Gastroesophageal sphincter (tissue), 4 donors: ENCODE results near the gene LRIT2. TPM values are rescaled to one million over a fixed set of nuclear protein-coding genes. Genes with fewer than 3 reads are reported as not detected.

Source experiments
- ATAC-seq: fragments of 150-250 bp; one replicate; pipeline ENCODE4 v1.9.1; 2016; ENCODE audit warnings: mild to moderate bottlenecking, moderate library complexity
- H3K27ac ChIP-seq, 4 donors: fragments of 200-600 bp; sonication (generic) in 3 of 4; 1 replicate in 3 of 4; 2 replicates in 1 of 4; pipeline ENCODE4 v1.5.1; 2016 to 2019
- H3K27me3 ChIP-seq: fragments of 200-600 bp; sonication (generic); one replicate; pipeline ENCODE4 v1.5.1; 2019
- H3K36me3 ChIP-seq, 2 donors: fragments of 200-600 bp; sonication (generic); one replicate each; pipeline ENCODE4 v1.5.1; 2019; ENCODE audit warnings: control low read depth in 1 of 2
- H3K4me1 ChIP-seq, 3 donors: fragments of 200-600 bp; sonication (generic); 1 replicate in 2 of 3; 2 replicates in 1 of 3; pipeline ENCODE4 v1.5.1; 2016 to 2019; ENCODE audit warnings: control low read depth in 2 of 3
- H3K4me3 ChIP-seq, 2 donors: fragments of 200-600 bp; sonication (generic); one replicate each; pipeline ENCODE4 v1.5.1; 2019; ENCODE audit warnings: mild to moderate bottlenecking in 1 of 2, moderate library complexity in 1 of 2
- H3K9me3 ChIP-seq, 3 donors: fragments of 200-600 bp; sonication (generic); one replicate each; pipeline ENCODE4 v1.5.1; 2017 to 2019; ENCODE audit warnings: control low read depth in 2 of 3
- CTCF ChIP-seq, 4 experiments: fragments of 200-600 bp in 2 of 4; fragments of 450-650 bp in 2 of 4; sonication (generic) in 1 of 4; IDR thresholded peaks; one replicate each; pipeline ENCODE4 v1.5.1; 2017 to 2019; ENCODE audit warnings: antibody characterized with exemption in 4 of 4, mild to moderate bottlenecking in 2 of 4, moderate library complexity in 2 of 4
- EP300 ChIP-seq: sonication (generic); formaldehyde crosslinking; IDR thresholded peaks from one replicate; pipeline ENCODE4 v1.6.1; 2017; ENCODE audit warnings: antibody characterized with exemption, mild to moderate bottlenecking
- POLR2A ChIP-seq, 2 donors: fragments of 450-650 bp; IDR thresholded peaks; one replicate each; pipeline ENCODE4 v1.6.1; 2017; ENCODE audit warnings: antibody characterized with exemption in 2 of 2, mild to moderate bottlenecking in 2 of 2, moderate library complexity in 1 of 2
- POLR2AphosphoS5 ChIP-seq: sonication (generic); formaldehyde crosslinking; IDR thresholded peaks from one replicate; pipeline ENCODE4 v1.6.1; 2017; ENCODE audit warnings: antibody characterized with exemption
- WGBS, 2 donors: methylation state at CpG; one replicate each; pipeline ENCODE4 v1.1.5; 2018; ENCODE audit warnings: low coverage in 1 of 2; 5-methylcytosine and 5-hydroxymethylcytosine counted together
- total RNA-seq, 4 donors: library from RNA; depleted of rRNA; stranded (reverse); fragments of >200 nt; gene quantifications; one replicate each; pipeline ENCODE4 v1.1.0, GENCODE V29; 2016

LRIT2 gene
- total RNA-seq, 4 donors from 2014 or later, result not detected

- Histone ChIP-seq H3K4me1 (no peaks in the 10 kb centered on the region), H3K27me3 (peaks cover 44% of the 10 kb centered on the region), H3K9me3 (no peaks in the 10 kb centered on the region), H3K27ac (no peak overlapping the region), H3K36me3 (no peaks in the 10 kb centered on the region), H3K4me3 (no peak overlapping the region)
- ATAC-seq, result no peak
- WGBS, 2 donors, result 40% methylated on average over 1 of the region's 4 CpGs; no CpG with 5 or more reads in 1 of the 2 donors
- TF ChIP-seq EP300 (no peak), POLR2A (IDR thresholded peaks at IDR 0.05) (no peak), POLR2AphosphoS5 (no peak), CTCF (IDR thresholded peaks at IDR 0.05) (no peak)
Observed at GRCh38 chr10:84233940-84234339, 8.6 kb upstream of the LRIT2 start.

GRCh38 chr10:84232376-84232775 lies 7.0 kb upstream of the LRIT2 start:
- no peak overlapping the region for H3K4me3 ChIP-seq
- peaks cover 30% of the 10 kb centered on the region for H3K27me3 ChIP-seq
- no peak for ATAC-seq
- WGBS, 2 donors, result 69 to 100% methylated on average over 3 to 4 of the region's 10 CpGs
- TF ChIP-seq CTCF (IDR thresholded peaks at IDR 0.05) (no peak), POLR2A (IDR thresholded peaks at IDR 0.05) (no peak), POLR2AphosphoS5 (no peak), EP300 (no peak)
- no peaks in the 10 kb centered on the region for H3K4me1 ChIP-seq
- H3K9me3 ChIP-seq, result no peaks in the 10 kb centered on the region
- no peaks in the 10 kb centered on the region for H3K36me3 ChIP-seq
- no peak overlapping the region for H3K27ac ChIP-seq

- no peaks in the 10 kb centered on the region for H3K36me3 ChIP-seq
- 33 to 57% methylated on average over 1 of the region's 1 CpG for WGBS, 2 donors
- no peak overlapping the region for H3K27ac ChIP-seq
Observed at GRCh38 chr10:84230359-84230758, 5.0 kb upstream of the LRIT2 start.

GRCh38 chr10:84227810-84228209 lies 2.5 kb upstream of the LRIT2 start:
- Histone ChIP-seq H3K4me3 (no peak overlapping the region), H3K9me3 (no peaks in the 10 kb centered on the region), H3K4me1 (no peaks in the 10 kb centered on the region), H3K36me3 (no peaks in the 10 kb centered on the region), H3K27me3 (peaks cover 34% of the 10 kb centered on the region), H3K27ac (no peak overlapping the region)
- TF ChIP-seq CTCF (IDR thresholded peaks at IDR 0.05), result no peak
- TF ChIP-seq EP300, result no peak
- TF ChIP-seq POLR2A (IDR thresholded peaks at IDR 0.05), result no peak
- no peak for TF ChIP-seq POLR2AphosphoS5
- WGBS, 2 donors, result 50 to 81% methylated on average over 3 of the region's 4 CpGs
- ATAC-seq, result no peak

More at GRCh38 chr10:84230359-84230758, 5.0 kb upstream of the LRIT2 start:
- peaks cover 17% of the 10 kb centered on the region for H3K27me3 ChIP-seq
- peak; percentile 73 for ATAC-seq
- H3K4me3 ChIP-seq, result no peak overlapping the region
- TF ChIP-seq CTCF (IDR thresholded peaks at IDR 0.05) (no peak), POLR2AphosphoS5 (peak; percentile 32)
- H3K4me1 ChIP-seq, result no peaks in the 10 kb centered on the region
- no peaks in the 10 kb centered on the region for H3K9me3 ChIP-seq

- Histone ChIP-seq H3K27ac (no peak overlapping the region), H3K9me3 (no peaks in the 10 kb centered on the region), H3K4me3 (no peak overlapping the region), H3K36me3 (no peaks in the 10 kb centered on the region), H3K27me3 (peaks cover 37% of the 10 kb centered on the region), H3K4me1 (no peaks in the 10 kb centered on the region)
- TF ChIP-seq POLR2AphosphoS5 (no peak), POLR2A (IDR thresholded peaks at IDR 0.05) (no peak)
- no peak for ATAC-seq
- 71 to 80% methylated on average over 2 to 3 of the region's 3 CpGs for whole genome bisulfite sequencing, 2 donors
Observed at GRCh38 chr10:84226616-84227015, 1.3 kb upstream of the LRIT2 start.
